WI38 (cell line): ENCODE data around the gene SPP1.

Experiments
- H3K4me3 ChIP-seq: 2 replicates; pipeline ENCODE4 v1.5.1; 2011; ENCODE audit warnings: low read depth, mild to moderate bottlenecking, control low read depth, low read length
- CTCF ChIP-seq: IDR thresholded peaks from 2 replicates; pipeline ENCODE4 v1.5.1; 2012; ENCODE audit warnings: low read depth, mild to moderate bottlenecking, control low read depth, low read length

Gene SPP1

GRCh38 chr4:88027611-88028608 is 52.4 kb downstream of the SPP1 start:
- TF ChIP-seq CTCF: no peak
- no peak overlapping the region for H3K4me3 ChIP-seq

- no peak for TF ChIP-seq CTCF
- H3K4me3 ChIP-seq: no peak overlapping the region
These were observed 53.4 kb downstream of the SPP1 start for GRCh38 chr4:88028946-88029345.

- H3K4me3 ChIP-seq: no peak overlapping the region
- no peak for TF ChIP-seq CTCF
These were observed 54.0 kb downstream of the SPP1 start for GRCh38 chr4:88029556-88029955.

GRCh38 chr4:88030565-88031310 is 55.2 kb downstream of the SPP1 start:
- no peak overlapping the region for H3K4me3 ChIP-seq
- no peak for TF ChIP-seq CTCF
